ENCODE data around the gene TMED10.

TMED10 gene

GRCh38 chr14:75188520-75189268, 12.3 kb upstream of the TMED10 start:
- Histone ChIP-seq H3K36me3 (replicated peaks; ENCODE audit: low read depth, low read length) (no peaks in the 10 kb centered on the region), H2AFZ (ENCODE audit: low read depth, low read length) (peak overlapping the region; percentile 23; the same call in 1 of the 2 replicates), H3K9ac (ENCODE audit: low read length) (peak overlapping the region; percentile 25), H4K20me1 (ENCODE audit: insufficient read depth, low read length) (no peaks in the 10 kb centered on the region), H3K27ac (ENCODE audit: low read length) (peak overlapping the region; percentile 57), H3K79me2 (ENCODE audit: low read length) (no peaks in the 10 kb centered on the region), H3K4me3 (ENCODE audit: low read length) (peak overlapping the region; percentile 29), H3K4me1 (ENCODE audit: low read length) (peaks cover 35% of the 10 kb centered on the region), H3K9me3 (ENCODE audit: insufficient read depth, low read length) (no peaks in the 10 kb centered on the region), H3K27me3 (ENCODE audit: low read depth, low read length) (no peaks in the 10 kb centered on the region), H3K4me2 (ENCODE audit: low read length) (peak overlapping the region; percentile 63)
- peak; percentile 41 for TF ChIP-seq CTCF (IDR thresholded peaks at IDR 0.05; ENCODE audit: low read depth, low read length)
- no peak for TF ChIP-seq EZH2phosphoT487 (IDR thresholded peaks at IDR 0.05; ENCODE audit: low read depth)

- peak overlapping the region; percentile 63 for H3K4me2 ChIP-seq (ENCODE audit: low read length)
- peaks cover 35% of the 10 kb centered on the region for H3K4me1 ChIP-seq (ENCODE audit: low read length)
These were observed 11.7 kb upstream of the TMED10 start for GRCh38 chr14:75188086-75188485.

GRCh38 chr14:75186953-75187352, 10.5 kb upstream of the TMED10 start:
- Histone ChIP-seq H3K9ac (ENCODE audit: low read length) (no peak overlapping the region), H3K4me2 (ENCODE audit: low read length) (no peak overlapping the region), H3K4me1 (ENCODE audit: low read length) (peaks cover 35% of the 10 kb centered on the region), H3K9me3 (ENCODE audit: insufficient read depth, low read length) (no peaks in the 10 kb centered on the region), H2AFZ (ENCODE audit: low read depth, low read length) (no peak overlapping the region), H3K36me3 (replicated peaks; ENCODE audit: low read depth, low read length) (no peaks in the 10 kb centered on the region), H3K4me3 (ENCODE audit: low read length) (no peak overlapping the region), H4K20me1 (ENCODE audit: insufficient read depth, low read length) (no peaks in the 10 kb centered on the region), H3K27me3 (ENCODE audit: low read depth, low read length) (no peaks in the 10 kb centered on the region), H3K27ac (ENCODE audit: low read length) (no peak overlapping the region), H3K79me2 (ENCODE audit: low read length) (no peaks in the 10 kb centered on the region)
- no peak for TF ChIP-seq CTCF (IDR thresholded peaks at IDR 0.05; ENCODE audit: low read depth, low read length)
- no peak for TF ChIP-seq EZH2phosphoT487 (IDR thresholded peaks at IDR 0.05; ENCODE audit: low read depth)

More at GRCh38 chr14:75188086-75188485, 11.7 kb upstream of the TMED10 start:
- Histone ChIP-seq H4K20me1 (ENCODE audit: insufficient read depth, low read length) (no peaks in the 10 kb centered on the region), H3K79me2 (ENCODE audit: low read length) (no peaks in the 10 kb centered on the region), H3K9ac (ENCODE audit: low read length) (peak overlapping the region; percentile 25), H3K27me3 (ENCODE audit: low read depth, low read length) (no peaks in the 10 kb centered on the region), H3K36me3 (replicated peaks; ENCODE audit: low read depth, low read length) (no peaks in the 10 kb centered on the region), H3K4me3 (ENCODE audit: low read length) (peak overlapping the region; percentile 29), H3K27ac (ENCODE audit: low read length) (peak overlapping the region; percentile 57), H2AFZ (ENCODE audit: low read depth, low read length) (peak overlapping the region; percentile 23; the same call in 1 of the 2 replicates), H3K9me3 (ENCODE audit: insufficient read depth, low read length) (no peaks in the 10 kb centered on the region)
- TF ChIP-seq CTCF (IDR thresholded peaks at IDR 0.05; ENCODE audit: low read depth, low read length) (no peak), EZH2phosphoT487 (IDR thresholded peaks at IDR 0.05; ENCODE audit: low read depth) (no peak)

GRCh38 chr14:75185251-75186040, 9.0 kb upstream of the TMED10 start:
- Histone ChIP-seq H3K4me2 (ENCODE audit: low read length) (no peak overlapping the region), H3K4me1 (ENCODE audit: low read length) (peaks cover 40% of the 10 kb centered on the region), H3K4me3 (ENCODE audit: low read length) (no peak overlapping the region), H3K36me3 (replicated peaks; ENCODE audit: low read depth, low read length) (no peaks in the 10 kb centered on the region), H3K79me2 (ENCODE audit: low read length) (no peaks in the 10 kb centered on the region), H3K9ac (ENCODE audit: low read length) (no peak overlapping the region), H4K20me1 (ENCODE audit: insufficient read depth, low read length) (no peaks in the 10 kb centered on the region), H2AFZ (ENCODE audit: low read depth, low read length) (no peak overlapping the region), H3K27ac (ENCODE audit: low read length) (no peak overlapping the region), H3K9me3 (ENCODE audit: insufficient read depth, low read length) (no peaks in the 10 kb centered on the region), H3K27me3 (ENCODE audit: low read depth, low read length) (no peaks in the 10 kb centered on the region)
- TF ChIP-seq EZH2phosphoT487 (IDR thresholded peaks at IDR 0.05; ENCODE audit: low read depth) (no peak), CTCF (IDR thresholded peaks at IDR 0.05; ENCODE audit: low read depth, low read length) (no peak)

All from OCI-LY3 (cell line).